OCI-LY3 (cell line): ENCODE measurements around the gene TMEM255A.

ENCODE experiments used
- H2AFZ ChIP-seq: fragments of 200-600, 300-600 bp; shearing (Covaris generic); 2 replicates; pipeline ENCODE4 v1.6.0; 2014; ENCODE audit warnings: antibody characterized with exemption, low read depth, low read length
- H3K27ac ChIP-seq: fragments of 200-600, 300-600 bp; sonication (generic); 2 replicates; pipeline ENCODE4 v1.5.1; 2014; ENCODE audit warnings: mild to moderate bottlenecking, low read length, moderate library complexity, mixed read lengths
- H3K27me3 ChIP-seq: fragments of 200-600, 300-600 bp; sonication (generic); 2 replicates; pipeline ENCODE4 v1.6.1; 2014; ENCODE audit warnings: low read depth, low read length, mixed read lengths
- H3K36me3 ChIP-seq: fragments of 200-600, 300-600 bp; sonication (generic); replicated peaks from 2 replicates; pipeline ENCODE3; 2014; ENCODE audit warnings: low read depth, low read length, mixed read lengths
- H3K4me1 ChIP-seq: fragments of 300-600, 200-600 bp; sonication (generic); 2 replicates; pipeline ENCODE4 v1.6.1; 2014; ENCODE audit warnings: low read length, mixed read lengths
- H3K4me2 ChIP-seq: fragments of 200-600, 300-600 bp; sonication (generic); 2 replicates; pipeline ENCODE4 v1.6.1; 2014; ENCODE audit warnings: low read length, mixed read lengths
- H3K4me3 ChIP-seq: fragments of 300-600, 200-600 bp; sonication (generic); 2 replicates; pipeline ENCODE4 v1.5.1; 2014; ENCODE audit warnings: antibody characterized with exemption, mild to moderate bottlenecking, low read length, moderate library complexity
- H3K79me2 ChIP-seq: fragments of 300-600, 200-600 bp; shearing (Covaris generic); 2 replicates; pipeline ENCODE4 v1.6.1; 2014; ENCODE audit warnings: mild to moderate bottlenecking, low read length, mixed read lengths
- H3K9ac ChIP-seq: fragments of 300-600, 200-600 bp; shearing (Covaris generic); 2 replicates; pipeline ENCODE4 v1.6.0; 2014; ENCODE audit warnings: mild to moderate bottlenecking, low read length, moderate library complexity
- H3K9me3 ChIP-seq: fragments of 200-600, 300-600 bp; shearing (Covaris generic); 2 replicates; pipeline ENCODE4 v1.6.1; 2014; ENCODE audit warnings: low read length, mixed read lengths; ENCODE audit not compliant: insufficient read depth
- H4K20me1 ChIP-seq: fragments of 200-600, 300-600 bp; sonication (generic); 2 replicates; pipeline ENCODE4 v1.6.1; 2016; ENCODE audit warnings: low read length, mixed read lengths; ENCODE audit not compliant: insufficient read depth
- EZH2phosphoT487 ChIP-seq: fragments of 200-600 bp; shearing (Covaris generic); IDR thresholded peaks from 2 replicates; pipeline ENCODE4 v1.6.1; 2018; ENCODE audit warnings: antibody characterized with exemption, mixed run types, low read depth
- TF ChIP-seq, protein P1 (sequence below): fragments of 200-600, 300-600 bp; sonication (generic); IDR thresholded peaks from 2 replicates; pipeline ENCODE4 v1.5.1; 2014; ENCODE audit warnings: antibody characterized with exemption, low read length, low read depth

TMEM255A gene

DNA sequence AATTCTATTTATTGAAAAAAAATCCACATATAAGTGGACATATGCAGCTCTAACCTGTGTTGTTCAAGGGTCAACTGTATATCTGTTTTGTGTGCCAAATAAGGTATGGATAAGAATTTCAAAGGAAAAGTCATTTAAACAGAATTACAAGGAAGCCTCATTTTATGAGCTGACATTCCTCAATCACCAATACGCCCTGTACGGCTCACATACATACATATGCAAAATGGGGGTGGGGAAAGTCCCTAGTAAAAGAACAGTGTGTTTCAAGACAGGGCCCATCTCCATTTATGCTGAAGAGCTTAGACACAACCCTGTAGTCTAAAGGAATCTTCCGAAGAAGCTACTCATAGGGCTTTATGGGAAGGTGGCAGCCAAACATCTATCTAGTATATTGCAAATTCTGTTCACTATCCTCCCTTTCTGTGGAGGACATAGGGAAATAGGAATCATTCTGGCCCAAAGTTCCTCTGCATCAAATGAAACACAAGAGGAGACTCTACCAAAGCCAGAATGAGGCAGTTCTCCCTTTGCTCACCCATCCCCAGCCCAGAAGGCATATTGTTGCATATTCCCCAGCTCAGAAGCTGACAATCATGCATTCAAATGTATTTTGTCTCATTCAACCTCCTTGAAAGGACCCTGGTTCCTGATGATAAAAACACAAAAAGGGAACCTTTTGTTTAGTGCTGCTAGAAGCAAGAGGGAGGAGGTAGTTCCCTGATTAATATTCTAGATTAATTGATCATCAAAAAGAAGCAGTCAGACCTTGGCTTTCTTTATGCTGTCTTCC lies 74.4 kb downstream of the TMEM255A start:
- TF ChIP-seq EZH2phosphoT487, result no peak
- TF ChIP-seq, protein P1, sequence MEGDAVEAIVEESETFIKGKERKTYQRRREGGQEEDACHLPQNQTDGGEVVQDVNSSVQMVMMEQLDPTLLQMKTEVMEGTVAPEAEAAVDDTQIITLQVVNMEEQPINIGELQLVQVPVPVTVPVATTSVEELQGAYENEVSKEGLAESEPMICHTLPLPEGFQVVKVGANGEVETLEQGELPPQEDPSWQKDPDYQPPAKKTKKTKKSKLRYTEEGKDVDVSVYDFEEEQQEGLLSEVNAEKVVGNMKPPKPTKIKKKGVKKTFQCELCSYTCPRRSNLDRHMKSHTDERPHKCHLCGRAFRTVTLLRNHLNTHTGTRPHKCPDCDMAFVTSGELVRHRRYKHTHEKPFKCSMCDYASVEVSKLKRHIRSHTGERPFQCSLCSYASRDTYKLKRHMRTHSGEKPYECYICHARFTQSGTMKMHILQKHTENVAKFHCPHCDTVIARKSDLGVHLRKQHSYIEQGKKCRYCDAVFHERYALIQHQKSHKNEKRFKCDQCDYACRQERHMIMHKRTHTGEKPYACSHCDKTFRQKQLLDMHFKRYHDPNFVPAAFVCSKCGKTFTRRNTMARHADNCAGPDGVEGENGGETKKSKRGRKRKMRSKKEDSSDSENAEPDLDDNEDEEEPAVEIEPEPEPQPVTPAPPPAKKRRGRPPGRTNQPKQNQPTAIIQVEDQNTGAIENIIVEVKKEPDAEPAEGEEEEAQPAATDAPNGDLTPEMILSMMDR, result no peak
- Histone ChIP-seq H3K9me3 (no peaks in the 10 kb centered on the region), H3K4me2 (no peak overlapping the region), H3K27me3 (no peaks in the 10 kb centered on the region), H3K79me2 (no peaks in the 10 kb centered on the region), H3K27ac (no peak overlapping the region), H3K4me3 (no peak overlapping the region), H3K9ac (no peak overlapping the region), H4K20me1 (no peaks in the 10 kb centered on the region), H2AFZ (no peak overlapping the region), H3K36me3 (no peaks in the 10 kb centered on the region), H3K4me1 (peaks cover 18% of the 10 kb centered on the region)

DNA sequence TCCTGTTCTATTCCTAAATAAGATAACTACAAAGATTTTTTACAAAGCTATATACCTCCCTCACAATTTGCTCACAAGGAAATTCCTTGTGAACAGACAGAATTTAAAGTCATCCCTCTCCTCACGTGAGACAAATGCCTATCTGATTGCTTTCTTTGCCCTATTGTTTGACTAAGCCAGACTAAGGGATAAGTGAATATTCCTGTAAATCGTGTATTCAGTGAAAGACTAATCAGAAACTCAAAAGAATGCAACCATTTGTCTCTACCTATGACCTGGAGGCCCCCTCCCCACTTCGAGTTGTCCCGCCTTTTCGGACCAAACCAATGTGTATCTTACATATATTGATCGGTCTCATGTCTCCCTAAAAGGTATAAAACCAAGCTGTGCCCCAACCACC lies 76.0 kb downstream of the TMEM255A start:
- Histone ChIP-seq H3K27ac (no peak overlapping the region), H3K36me3 (no peaks in the 10 kb centered on the region), H3K79me2 (no peaks in the 10 kb centered on the region), H3K9ac (no peak overlapping the region), H3K4me1 (peaks cover 15% of the 10 kb centered on the region), H4K20me1 (no peaks in the 10 kb centered on the region), H2AFZ (no peak overlapping the region), H3K9me3 (no peaks in the 10 kb centered on the region), H3K27me3 (no peaks in the 10 kb centered on the region), H3K4me2 (no peak overlapping the region), H3K4me3 (no peak overlapping the region)
- TF ChIP-seq EZH2phosphoT487, result no peak
- TF ChIP-seq, protein P1, result no peak

DNA sequence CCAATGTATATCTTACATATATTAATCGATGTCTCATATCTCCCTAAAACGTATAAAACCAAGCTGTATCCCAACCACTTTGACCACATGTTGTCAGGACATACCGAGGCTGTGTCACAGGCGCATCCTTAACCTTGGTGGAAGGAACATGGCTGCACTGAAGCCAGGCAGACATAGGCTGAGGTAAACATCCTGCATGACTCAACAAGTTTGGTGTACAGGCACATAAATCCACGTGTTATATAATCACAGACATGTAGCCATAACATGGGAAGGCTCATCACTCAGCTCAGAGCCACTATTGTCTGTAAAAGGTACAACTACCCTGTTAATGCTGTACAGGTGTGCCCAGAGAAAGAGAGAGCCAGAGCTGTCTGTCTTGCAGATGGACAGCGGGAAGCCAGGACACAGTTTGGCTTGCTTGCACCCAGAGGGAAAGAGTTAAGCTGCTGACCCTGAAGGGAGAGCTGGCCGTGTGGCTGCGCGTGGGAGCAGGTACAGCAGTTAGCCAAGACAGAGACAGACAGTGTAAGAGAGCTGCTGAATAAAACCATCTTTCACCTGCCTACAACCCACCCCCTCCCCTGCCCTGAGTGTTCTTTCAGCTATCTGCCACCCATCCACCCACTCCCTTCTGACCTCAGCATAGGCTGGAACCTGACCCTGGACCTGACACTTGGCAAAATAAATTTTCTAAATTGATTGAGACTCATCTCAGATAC lies 82.9 kb downstream of the TMEM255A start:
- Histone ChIP-seq H4K20me1 (no peaks in the 10 kb centered on the region), H2AFZ (no peak overlapping the region)
- TF ChIP-seq EZH2phosphoT487, result no peak
- TF ChIP-seq, protein P1, result no peak

DNA sequence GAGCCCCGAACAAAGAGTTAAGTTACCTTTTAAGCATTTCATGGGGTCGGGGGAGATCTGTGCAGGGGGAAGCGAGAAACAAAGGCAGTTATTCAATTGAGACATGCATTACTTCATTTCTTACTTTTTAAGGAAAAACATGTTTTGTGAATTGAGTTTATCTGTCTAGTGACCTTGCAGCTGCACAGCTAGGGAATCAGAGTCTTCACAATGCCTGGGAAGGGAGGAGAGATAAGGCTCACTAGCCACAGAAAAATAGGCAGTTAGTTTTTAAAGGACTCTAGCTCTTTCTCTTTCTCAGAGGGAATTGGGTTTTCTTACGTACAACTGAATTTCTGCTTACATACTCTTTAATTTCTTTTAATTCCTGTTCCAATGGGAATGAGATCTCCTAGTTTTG lies 86.9 kb downstream of the TMEM255A start:
- Histone ChIP-seq H3K27ac (no peak overlapping the region), H3K9ac (no peak overlapping the region), H3K36me3 (no peaks in the 10 kb centered on the region), H4K20me1 (no peaks in the 10 kb centered on the region), H3K4me3 (no peak overlapping the region), H3K27me3 (no peaks in the 10 kb centered on the region), H3K9me3 (no peaks in the 10 kb centered on the region), H3K4me1 (no peaks in the 10 kb centered on the region), H2AFZ (no peak overlapping the region), H3K4me2 (no peak overlapping the region), H3K79me2 (no peaks in the 10 kb centered on the region)
- TF ChIP-seq, protein P1, result no peak
- TF ChIP-seq EZH2phosphoT487, result no peak

More for the DNA sequence above, 82.9 kb downstream of the TMEM255A start:
- H3K9ac ChIP-seq, result no peak overlapping the region
- no peaks in the 10 kb centered on the region for H3K9me3 ChIP-seq
- H3K27ac ChIP-seq, result no peak overlapping the region
- H3K79me2 ChIP-seq, result no peaks in the 10 kb centered on the region
- no peaks in the 10 kb centered on the region for H3K27me3 ChIP-seq
- H3K4me1 ChIP-seq, result no peaks in the 10 kb centered on the region
- H3K4me3 ChIP-seq, result no peak overlapping the region
- no peak overlapping the region for H3K4me2 ChIP-seq
- no peaks in the 10 kb centered on the region for H3K36me3 ChIP-seq
